HG03571 (cell line): ENCODE measurements around the gene CCER1.
"Not testable (repeated sequence)": the region's sequence is repeated elsewhere in the genome, so short reads cannot be mapped to it uniquely, and the experiment has no call there.

Experiments used
- ATAC-seq: cut with Tn5 transposase; IDR thresholded peaks from one replicate; pipeline ENCODE4 v1.9.1; 2021; ENCODE audit not compliant: unreplicated experiment

Gene CCER1

GRCh38 chr12:90954921-90955320 lies at the start of gene CCER1:
TSS of gene CCER1 (minus strand) at chr12:90955176. CDS start at chr12:90954742, 434 bp downstream.
- no peak for ATAC-seq

- no peak for ATAC-seq
These were observed 48.8 kb upstream of the CCER1 start for GRCh38 chr12:91003737-91004136.

GRCh38 chr12:91001306-91001705 lies 46.3 kb upstream of the CCER1 start:
- ATAC-seq = no peak

GRCh38 chr12:90999966-91000365 lies 45.0 kb upstream of the CCER1 start:
- ATAC-seq = no peak

GRCh38 chr12:90999527-90999926 lies 44.6 kb upstream of the CCER1 start:
- no peak for ATAC-seq

GRCh38 chr12:90995010-90995409 lies 40.0 kb upstream of the CCER1 start:
- ATAC-seq = no peak

GRCh38 chr12:90991952-90992465 lies 37.0 kb upstream of the CCER1 start:
- no peak for ATAC-seq

- ATAC-seq = no peak
These were observed 35.6 kb upstream of the CCER1 start for GRCh38 chr12:90990611-90991010.

- ATAC-seq = no peak
These were observed 34.7 kb upstream of the CCER1 start for GRCh38 chr12:90989686-90990111.

- ATAC-seq = no peak
These were observed 32.5 kb upstream of the CCER1 start for GRCh38 chr12:90987520-90987919.

GRCh38 chr12:90987101-90987500 lies 32.1 kb upstream of the CCER1 start:
- no peak for ATAC-seq

GRCh38 chr12:90985331-90985730 lies 30.4 kb upstream of the CCER1 start:
- not testable (repeated sequence) for ATAC-seq

GRCh38 chr12:90984114-90984513 lies 29.1 kb upstream of the CCER1 start:
- no peak for ATAC-seq

GRCh38 chr12:90982170-90982569 lies 27.2 kb upstream of the CCER1 start:
- ATAC-seq = no peak

- ATAC-seq = no peak
These were observed 25.0 kb upstream of the CCER1 start for GRCh38 chr12:90979951-90980350.

- ATAC-seq = no peak
These were observed 24.0 kb upstream of the CCER1 start for GRCh38 chr12:90979019-90979418.

GRCh38 chr12:90978117-90978770 lies 23.3 kb upstream of the CCER1 start:
- peak; percentile 77 for ATAC-seq

GRCh38 chr12:90977224-90977623 lies 22.2 kb upstream of the CCER1 start:
- no peak for ATAC-seq

GRCh38 chr12:90974286-90974685 lies 19.3 kb upstream of the CCER1 start:
- ATAC-seq = no peak

GRCh38 chr12:90972226-90972625 lies 17.2 kb upstream of the CCER1 start:
- no peak for ATAC-seq

GRCh38 chr12:90970911-90971310 lies 15.9 kb upstream of the CCER1 start:
- no peak for ATAC-seq

- no peak for ATAC-seq
These were observed 15.5 kb upstream of the CCER1 start for GRCh38 chr12:90970471-90970870.

GRCh38 chr12:90969851-90970250 lies 14.9 kb upstream of the CCER1 start:
- no peak for ATAC-seq
